Cardiac muscle cell (in vitro differentiated cells and primary cell): ENCODE data around the gene APBB2. TPM values are rescaled to one million over a fixed set of nuclear protein-coding genes. Genes with fewer than 3 reads are reported as not detected.

Experiments
- DNase-seq, 2 donors: peaks; one replicate each; pipeline versions ENCODE4 v3.0.0 to v3.0.0-alpha.2; 2010 to 2017; ENCODE audit warnings: low read depth in 1 of 2, low spot score in 1 of 2
- H3K27ac ChIP-seq: fragments of 200-600 bp; sonication (generic); 2 replicates; pipeline ENCODE4 v1.5.1; 2016
- H3K27me3 ChIP-seq: fragments of 200-600 bp; sonication (generic); 2 replicates; pipeline ENCODE4 v1.6.0; 2016; ENCODE audit warnings: control low read depth
- H3K36me3 ChIP-seq: fragments of 200-600 bp; sonication (generic); 2 replicates; pipeline ENCODE4 v1.5.1; 2016; ENCODE audit warnings: control low read depth
- H3K4me1 ChIP-seq: fragments of 200-600 bp; sonication (generic); 2 replicates; pipeline ENCODE4 v1.8.1; 2017; ENCODE audit warnings: low read depth, mild to moderate bottlenecking, mixed run types
- H3K4me3 ChIP-seq: fragments of 200-600 bp; sonication (generic); 2 replicates; pipeline ENCODE4 v1.5.1; 2016; ENCODE audit warnings: mild to moderate bottlenecking
- H3K9me3 ChIP-seq: fragments of 200-600 bp; sonication (generic); 2 replicates; pipeline ENCODE4 v1.5.1; 2017; ENCODE audit warnings: low read depth, mild to moderate bottlenecking, control low read depth
- polyA plus RNA-seq: library from polyadenylated mRNA; unstranded; fragments of >200 nt; fragmentation: Nextera tagmentation; extraction: Ambion mirVana; gene quantifications from 2 replicates; pipeline ENCODE4 v1.2.1, GENCODE V29; 2016
- total RNA-seq: library from RNA; depleted of rRNA; stranded (reverse); fragments of >200 nt; gene quantifications from 2 replicates; pipeline ENCODE4 v1.2.3, GENCODE V29; 2016
- TF ChIP-seq, protein P1 (sequence below): IDR thresholded peaks from 2 replicates; pipeline ENCODE4 v1.5.1; 2012; ENCODE audit warnings: low read depth, mild to moderate bottlenecking, low read length

APBB2 gene
- total and polyA plus RNA-seq, 2 experiments from 2014 or later = 4.6 to 14.9 TPM

DNA sequence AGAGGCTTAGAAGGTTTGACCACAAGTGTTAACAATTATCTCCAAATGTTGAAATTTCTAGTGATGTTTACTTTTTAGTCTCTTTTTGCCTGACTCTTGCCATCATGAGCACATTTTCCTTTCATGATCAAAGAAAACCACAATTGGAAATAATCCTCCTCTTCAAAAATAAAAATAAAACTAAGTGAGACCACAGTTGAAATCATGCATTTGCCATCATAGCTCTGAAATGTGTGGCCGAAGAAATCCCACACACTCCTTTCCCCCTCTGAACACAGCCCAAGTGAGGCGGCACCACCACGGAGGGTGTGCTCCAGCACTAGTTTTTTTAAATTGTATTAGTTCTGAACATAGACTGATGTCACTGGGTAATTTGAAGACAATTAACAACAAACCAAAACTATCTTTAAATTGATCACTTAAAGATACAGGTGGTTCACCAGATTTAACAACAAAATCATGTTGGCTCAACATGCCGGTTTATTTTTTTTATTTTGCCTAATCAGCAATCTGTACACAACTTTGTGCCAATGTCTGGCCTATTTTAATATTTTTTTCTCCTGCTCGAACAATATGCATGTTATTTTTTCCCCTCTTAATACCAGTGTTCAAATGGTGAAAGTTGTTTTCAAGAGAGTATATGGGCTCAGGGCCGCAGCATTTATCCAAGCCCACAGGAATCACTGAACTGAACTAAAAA, 17.6 kb downstream of the APBB2 start:
- no peak for DNase-seq
- Histone ChIP-seq H3K27ac (no peak overlapping the region), H3K4me1 (peaks cover 8% of the 10 kb centered on the region), H3K4me3 (no peak overlapping the region), H3K9me3 (no peaks in the 10 kb centered on the region), H3K27me3 (no peaks in the 10 kb centered on the region), H3K36me3 (no peaks in the 10 kb centered on the region)
- TF ChIP-seq, protein P1, sequence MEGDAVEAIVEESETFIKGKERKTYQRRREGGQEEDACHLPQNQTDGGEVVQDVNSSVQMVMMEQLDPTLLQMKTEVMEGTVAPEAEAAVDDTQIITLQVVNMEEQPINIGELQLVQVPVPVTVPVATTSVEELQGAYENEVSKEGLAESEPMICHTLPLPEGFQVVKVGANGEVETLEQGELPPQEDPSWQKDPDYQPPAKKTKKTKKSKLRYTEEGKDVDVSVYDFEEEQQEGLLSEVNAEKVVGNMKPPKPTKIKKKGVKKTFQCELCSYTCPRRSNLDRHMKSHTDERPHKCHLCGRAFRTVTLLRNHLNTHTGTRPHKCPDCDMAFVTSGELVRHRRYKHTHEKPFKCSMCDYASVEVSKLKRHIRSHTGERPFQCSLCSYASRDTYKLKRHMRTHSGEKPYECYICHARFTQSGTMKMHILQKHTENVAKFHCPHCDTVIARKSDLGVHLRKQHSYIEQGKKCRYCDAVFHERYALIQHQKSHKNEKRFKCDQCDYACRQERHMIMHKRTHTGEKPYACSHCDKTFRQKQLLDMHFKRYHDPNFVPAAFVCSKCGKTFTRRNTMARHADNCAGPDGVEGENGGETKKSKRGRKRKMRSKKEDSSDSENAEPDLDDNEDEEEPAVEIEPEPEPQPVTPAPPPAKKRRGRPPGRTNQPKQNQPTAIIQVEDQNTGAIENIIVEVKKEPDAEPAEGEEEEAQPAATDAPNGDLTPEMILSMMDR = no peak

DNA sequence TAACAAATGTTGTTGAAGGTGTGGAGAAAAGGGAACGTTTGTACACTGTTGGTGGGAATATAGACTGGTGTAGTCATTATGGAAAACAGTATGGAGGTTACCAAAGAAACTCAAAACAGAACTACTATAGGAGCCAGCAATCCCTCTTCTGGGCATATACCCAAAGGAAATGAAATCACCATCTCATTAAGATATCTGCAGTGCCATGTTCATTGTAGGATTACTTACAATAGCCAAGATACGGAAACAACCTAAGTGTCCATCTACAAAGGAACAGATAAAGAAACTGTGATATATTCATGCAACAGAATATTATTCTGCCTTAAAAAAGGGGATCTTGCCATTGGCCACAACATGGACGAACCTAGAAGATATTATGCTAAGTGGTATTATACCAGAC, 22.2 kb downstream of the APBB2 start:
- no peaks in the 10 kb centered on the region for H3K36me3 ChIP-seq
- peak in 1 of 2 donors; percentile 54 for DNase-seq
- no peak overlapping the region for H3K4me3 ChIP-seq
- H3K4me1 ChIP-seq = peaks cover 8% of the 10 kb centered on the region
- no peak overlapping the region for H3K27ac ChIP-seq
- H3K9me3 ChIP-seq = no peaks in the 10 kb centered on the region
- TF ChIP-seq, protein P1 = no peak
- H3K27me3 ChIP-seq = no peaks in the 10 kb centered on the region

DNA sequence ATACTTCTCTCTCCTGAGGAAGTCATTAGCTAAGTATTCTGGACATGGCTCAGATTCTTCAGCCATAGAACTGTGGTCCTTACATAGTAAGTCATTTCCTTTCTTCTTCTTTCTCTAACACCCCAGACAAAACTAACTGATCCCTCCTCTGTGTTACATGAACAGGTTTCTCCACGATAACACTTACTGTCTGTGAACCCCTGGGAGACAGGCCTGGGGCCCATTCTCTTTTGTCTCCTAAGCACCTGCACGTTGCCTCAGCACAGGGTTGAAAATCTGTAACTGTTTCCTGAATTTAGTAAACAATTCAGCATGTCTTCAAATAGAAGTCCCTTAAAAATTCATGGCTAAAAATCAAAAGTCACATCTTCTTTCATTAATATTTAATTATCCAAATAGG, 24.7 kb downstream of the APBB2 start:
- DNase-seq = no peak

DNA sequence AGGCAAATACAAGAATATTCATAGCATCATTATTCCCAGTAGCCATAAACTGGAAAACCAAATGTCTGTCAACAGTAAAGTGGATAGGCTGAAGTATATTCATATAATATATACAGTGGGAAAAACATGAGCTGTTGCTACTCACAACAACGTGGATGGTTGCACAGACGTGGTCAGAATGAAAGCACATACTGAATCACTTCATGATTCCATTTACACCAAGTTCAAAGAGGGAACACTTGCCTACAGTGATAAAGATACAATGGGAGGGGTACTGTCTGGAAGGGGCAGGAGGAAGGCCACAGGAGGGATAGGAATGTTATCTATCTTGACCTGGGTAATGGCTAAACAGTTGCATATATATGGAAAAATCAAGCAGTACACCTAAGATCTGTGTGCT, 25.3 kb downstream of the APBB2 start:
- Histone ChIP-seq H3K27me3 (no peaks in the 10 kb centered on the region), H3K9me3 (no peaks in the 10 kb centered on the region), H3K4me1 (peaks cover 8% of the 10 kb centered on the region), H3K36me3 (no peaks in the 10 kb centered on the region), H3K27ac (no peak overlapping the region), H3K4me3 (no peak overlapping the region)
- TF ChIP-seq, protein P1 = no peak
- no peak for DNase-seq

More for the DNA sequence above, 24.7 kb downstream of the APBB2 start:
- Histone ChIP-seq H3K9me3 (no peaks in the 10 kb centered on the region), H3K27ac (no peak overlapping the region), H3K4me1 (peaks cover 8% of the 10 kb centered on the region), H3K27me3 (no peaks in the 10 kb centered on the region), H3K4me3 (no peak overlapping the region), H3K36me3 (no peaks in the 10 kb centered on the region)
- TF ChIP-seq, protein P1 = no peak

DNA sequence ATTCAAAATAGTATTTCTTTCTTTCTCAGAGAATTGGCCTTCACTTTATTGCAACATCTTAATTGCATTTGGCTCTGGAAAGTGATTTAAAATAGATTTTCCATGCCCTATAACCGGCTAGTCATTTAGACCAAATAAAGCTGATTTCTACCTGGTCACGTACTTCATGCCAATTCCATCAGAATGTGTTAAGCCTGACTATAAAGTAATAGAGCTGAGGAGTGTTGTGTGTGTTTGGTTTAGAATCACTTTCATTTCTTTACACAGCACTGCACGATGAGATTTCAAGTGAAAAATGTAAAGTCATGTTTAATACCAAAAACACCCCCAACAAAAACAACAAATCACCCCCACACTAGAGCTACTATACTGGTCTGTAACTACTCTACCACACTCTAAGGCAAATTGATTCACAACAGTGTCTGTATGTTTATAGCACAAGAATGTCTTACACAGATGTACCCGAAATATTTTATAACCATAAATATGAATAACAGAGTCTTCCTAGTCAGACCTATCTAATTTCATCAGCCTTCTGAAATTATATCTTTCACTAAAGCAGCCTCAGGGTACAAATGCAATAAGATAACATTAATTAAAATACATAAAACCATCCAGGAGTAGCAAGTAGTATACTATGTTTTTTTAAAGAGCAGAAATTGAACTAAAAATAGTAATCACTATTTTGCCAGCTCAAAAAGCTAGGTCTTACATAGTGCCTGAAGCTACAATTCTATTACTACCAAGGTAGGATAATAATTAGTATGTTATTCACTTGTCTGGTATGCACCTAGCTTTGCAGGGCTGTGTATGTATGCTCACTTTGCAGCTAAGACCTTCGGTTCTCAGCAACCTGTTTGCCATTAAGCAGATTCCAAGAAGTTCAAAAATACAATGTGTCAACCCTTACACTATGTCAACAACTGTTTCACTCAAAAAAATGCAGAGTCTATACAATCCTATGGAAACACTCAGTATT, 28.4 kb downstream of the APBB2 start:
- Histone ChIP-seq H3K27ac (no peak overlapping the region), H3K27me3 (no peaks in the 10 kb centered on the region), H3K9me3 (no peaks in the 10 kb centered on the region), H3K36me3 (no peaks in the 10 kb centered on the region), H3K4me1 (no peaks in the 10 kb centered on the region), H3K4me3 (no peak overlapping the region)
- no peak for DNase-seq
- TF ChIP-seq, protein P1 = no peak
